RWPE1 (cell line): ENCODE data around the gene NSMCE3.

Experiments used
- CTCF ChIA-PET: fragments of 350-600 bp; sonication (Branson Sonifier 250); formaldehyde crosslinking; extraction: SDS; loops from one replicate; lab custom pipeline; 2021; lab: Yijun Ruan, JAX
- POLR2A ChIA-PET: fragments of 400-600 bp; formaldehyde crosslinking; extraction: SDS; loops from one replicate; lab custom pipeline; 2020; ENCODE audit warnings: antibody characterized with exemption; ENCODE audit not compliant: low non-redundant PET; lab: Yijun Ruan, JAX
- DNase-seq: peaks from one replicate; pipeline ENCODE4 v3.0.0; 2012; ENCODE audit warnings: low spot score
- H3K27ac ChIP-seq: fragments of 450-650 bp; 2 replicates; pipeline ENCODE4 v1.5.1; 2017
- TF ChIP-seq, protein P1 (sequence below): fragments of 450-650 bp; conservative IDR thresholded peaks from 2 replicates; pipeline ENCODE4 v1.5.1; 2017; ENCODE audit warnings: low read depth, mild to moderate bottlenecking

NSMCE3 gene

DNA sequence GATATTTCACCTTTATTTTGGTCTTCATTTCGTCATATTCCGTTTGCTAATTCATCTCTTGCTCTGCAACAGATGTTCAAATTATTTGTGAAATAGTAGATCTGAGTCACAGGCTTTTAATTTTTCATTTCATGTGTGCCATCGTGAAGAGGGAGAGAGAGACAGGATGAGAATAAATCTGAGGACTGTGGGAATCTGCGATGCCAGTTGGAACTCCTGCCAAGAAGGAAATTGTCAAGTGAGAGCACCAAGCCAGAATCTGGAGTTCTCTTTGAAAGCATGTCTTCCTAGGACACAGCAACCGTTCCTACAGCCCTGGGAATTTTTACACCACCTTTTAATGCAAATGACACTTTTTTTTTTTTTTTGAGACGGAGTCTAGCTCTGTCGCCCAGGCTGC is 48.8 kb downstream of the NSMCE3 start:
- ChIA-PET POLR2A (no interaction called here), CTCF (no interaction called here)
- H3K27ac ChIP-seq: no peak overlapping the region
- TF ChIP-seq, protein P1, sequence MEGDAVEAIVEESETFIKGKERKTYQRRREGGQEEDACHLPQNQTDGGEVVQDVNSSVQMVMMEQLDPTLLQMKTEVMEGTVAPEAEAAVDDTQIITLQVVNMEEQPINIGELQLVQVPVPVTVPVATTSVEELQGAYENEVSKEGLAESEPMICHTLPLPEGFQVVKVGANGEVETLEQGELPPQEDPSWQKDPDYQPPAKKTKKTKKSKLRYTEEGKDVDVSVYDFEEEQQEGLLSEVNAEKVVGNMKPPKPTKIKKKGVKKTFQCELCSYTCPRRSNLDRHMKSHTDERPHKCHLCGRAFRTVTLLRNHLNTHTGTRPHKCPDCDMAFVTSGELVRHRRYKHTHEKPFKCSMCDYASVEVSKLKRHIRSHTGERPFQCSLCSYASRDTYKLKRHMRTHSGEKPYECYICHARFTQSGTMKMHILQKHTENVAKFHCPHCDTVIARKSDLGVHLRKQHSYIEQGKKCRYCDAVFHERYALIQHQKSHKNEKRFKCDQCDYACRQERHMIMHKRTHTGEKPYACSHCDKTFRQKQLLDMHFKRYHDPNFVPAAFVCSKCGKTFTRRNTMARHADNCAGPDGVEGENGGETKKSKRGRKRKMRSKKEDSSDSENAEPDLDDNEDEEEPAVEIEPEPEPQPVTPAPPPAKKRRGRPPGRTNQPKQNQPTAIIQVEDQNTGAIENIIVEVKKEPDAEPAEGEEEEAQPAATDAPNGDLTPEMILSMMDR: no peak
- no peak for DNase-seq

DNA sequence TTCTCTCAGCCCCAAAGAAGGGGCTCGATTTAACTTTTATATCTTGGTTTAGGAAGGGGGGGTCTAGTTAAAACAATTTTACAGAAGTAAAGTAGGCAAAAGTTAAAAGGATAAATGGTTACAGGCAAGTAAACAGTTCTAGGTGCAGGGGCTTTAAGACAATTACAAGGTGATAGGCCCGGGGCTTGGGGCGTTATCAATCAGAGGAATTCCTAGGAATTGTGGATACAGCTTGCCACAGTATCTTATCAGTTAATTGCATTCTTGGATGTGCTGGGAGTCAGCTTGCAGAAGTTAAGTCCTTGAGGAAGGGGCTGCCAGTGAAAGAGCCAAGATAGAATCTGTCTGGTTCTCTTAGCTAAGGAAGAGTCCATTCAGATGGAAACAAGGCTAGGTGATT is 52.7 kb downstream of the NSMCE3 start:
- ChIA-PET POLR2A (no interaction called here), CTCF (no interaction called here)
- no peak overlapping the region for H3K27ac ChIP-seq
- TF ChIP-seq, protein P1: no peak
- no peak for DNase-seq
